ENCODE measurements around the gene CTSO. TPM values are rescaled to one million over a fixed set of nuclear protein-coding genes. Genes with fewer than 3 reads are reported as not detected.

Gene CTSO
- total RNA-seq, 1 experiment from 2014 or later: 2.8 TPM

DNA sequence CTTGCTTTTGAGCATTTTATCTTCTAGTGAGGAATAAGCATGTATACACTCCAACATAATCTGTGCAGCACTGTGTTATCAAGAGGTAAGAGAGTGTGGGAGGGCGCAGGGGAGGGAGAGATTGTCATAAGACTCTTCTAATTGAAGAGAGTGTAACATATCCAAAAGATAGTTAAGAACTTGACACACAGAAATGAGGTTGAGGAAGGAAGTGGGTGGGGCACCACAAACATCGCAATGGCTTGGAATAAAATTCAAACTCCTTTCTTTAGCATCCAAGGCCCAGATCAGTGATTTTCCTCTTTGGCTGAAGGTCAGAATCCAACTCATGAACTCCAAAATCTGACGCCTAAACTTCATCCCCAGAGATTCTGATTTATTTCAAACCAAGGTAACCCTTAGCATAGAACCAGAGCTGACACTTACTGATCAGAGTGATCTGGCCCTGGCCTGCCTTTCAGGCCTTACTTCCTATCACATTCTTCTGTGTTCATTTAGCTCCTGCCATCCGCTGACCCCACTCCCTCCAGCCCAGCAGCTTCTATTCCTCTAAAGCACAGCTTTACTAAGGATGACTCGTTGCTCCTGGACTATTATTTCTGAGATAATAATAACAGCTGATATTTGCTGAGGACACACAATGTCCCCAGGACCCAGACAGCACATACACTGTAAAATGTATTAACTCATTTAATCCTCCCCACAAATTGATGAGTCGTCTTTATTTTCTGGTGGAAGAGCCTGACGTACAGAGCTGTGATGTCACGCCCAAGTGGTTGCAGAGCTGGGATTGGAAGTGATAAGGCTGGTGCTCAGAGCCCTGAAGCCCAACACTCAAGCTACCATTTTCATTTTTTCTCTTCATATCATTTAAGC is 10.6 kb upstream of the CTSO start:
- Histone ChIP-seq H3K79me2 (ENCODE audit: low read length) (no peaks in the 10 kb centered on the region), H2AFZ (ENCODE audit: low read length) (no peak overlapping the region), H3K9me3 (ENCODE audit: low read length) (no peaks in the 10 kb centered on the region), H3F3A (ENCODE audit: low read length, unreplicated experiment) (no peaks in the 10 kb centered on the region), H3K4me1 (ENCODE audit: insufficient read depth, low read length) (peaks cover 21% of the 10 kb centered on the region), H3K4me2 (ENCODE audit: low read length) (no peak overlapping the region), H3K9me2 (replicated peaks; ENCODE audit: low read length) (no peaks in the 10 kb centered on the region), H3K9ac (ENCODE audit: low read length) (no peak overlapping the region), H3K4me3 (ENCODE audit: low read length) (no peak overlapping the region), H4K20me1 (ENCODE audit: low read length) (no peaks in the 10 kb centered on the region), H3K36me3 (ENCODE audit: low read depth, low read length) (no peaks in the 10 kb centered on the region), H3K27me3 (ENCODE audit: low read length) (no peaks in the 10 kb centered on the region), H3K27ac (ENCODE audit: low read length) (no peak overlapping the region)
- TF ChIP-seq CTCF (conservative IDR thresholded peaks at IDR 0.05; ENCODE audit: low read depth, low read length): no peak
- no peak for TF ChIP-seq EZH2phosphoT487 (IDR thresholded peaks at IDR 0.05; ENCODE audit: borderline replicate concordance, low read length)
- TF ChIP-seq EZH2 (IDR thresholded peaks at IDR 0.05; ENCODE audit: low read length, unreplicated experiment): no peak
- no peak for DNase-seq
- POLR2A ChIA-PET (ENCODE audit: unreplicated experiment): no interaction called here
- intact Hi-C loops (cut with micrococcal nuclease): loop anchor here (10.0 kb wide), 1 partner anchor 181 kb away; no protein-coding TSS in a partner anchor
- CTCF ChIA-PET: no interaction called here
- no peak for ATAC-seq
- BruUV-seq (replicated peaks): no TSS peak

DNA sequence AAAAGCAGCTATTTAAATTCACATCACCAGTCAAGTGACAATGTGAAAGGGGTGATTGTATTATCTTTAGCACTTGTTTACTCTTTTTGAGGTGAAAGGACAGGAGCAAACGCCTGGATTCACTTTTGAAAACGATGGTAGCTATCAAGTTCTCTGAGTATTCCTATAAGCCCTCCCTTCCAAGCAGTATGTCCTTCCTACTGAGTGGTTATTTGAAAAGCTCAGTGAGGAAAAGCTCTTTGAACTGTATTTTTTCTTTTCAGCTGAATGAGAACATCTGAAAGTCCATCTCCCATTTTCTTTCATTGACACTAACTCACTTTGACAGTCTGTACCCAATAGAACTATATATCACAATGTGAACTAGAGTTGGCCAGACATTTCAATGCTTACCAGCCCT is 9.1 kb upstream of the CTSO start:
- POLR2A ChIA-PET (ENCODE audit: unreplicated experiment): no interaction called here
- Histone ChIP-seq H3K9me2 (replicated peaks; ENCODE audit: low read length) (no peaks in the 10 kb centered on the region), H3K36me3 (ENCODE audit: low read depth, low read length) (no peaks in the 10 kb centered on the region), H3K9me3 (ENCODE audit: low read length) (no peaks in the 10 kb centered on the region), H3K4me1 (ENCODE audit: insufficient read depth, low read length) (peaks cover 21% of the 10 kb centered on the region), H3K79me2 (ENCODE audit: low read length) (no peaks in the 10 kb centered on the region), H2AFZ (ENCODE audit: low read length) (peak overlapping the region; percentile 48; the same call in 1 of the 2 replicates), H3K4me2 (ENCODE audit: low read length) (peak overlapping the region; percentile 53; the same call in 1 of the 2 replicates), H4K20me1 (ENCODE audit: low read length) (no peaks in the 10 kb centered on the region), H3K9ac (ENCODE audit: low read length) (peak overlapping the region; percentile 47), H3K27ac (ENCODE audit: low read length) (peak overlapping the region; percentile 87), H3F3A (ENCODE audit: low read length, unreplicated experiment) (no peaks in the 10 kb centered on the region), H3K27me3 (ENCODE audit: low read length) (no peaks in the 10 kb centered on the region), H3K4me3 (ENCODE audit: low read length) (peak overlapping the region; percentile 22; the same call in 1 of the 2 replicates)
- CTCF ChIA-PET: interaction anchor here (0.6 kb wide), 1 partner anchor 475 kb away, joined by 3 read pairs; no protein-coding TSS in a partner anchor
- intact Hi-C loops (cut with micrococcal nuclease): loop anchor here (10.0 kb wide), 1 partner anchor 182 kb away; no protein-coding TSS in a partner anchor
- no peak for ATAC-seq
- no TSS peak for BruUV-seq (replicated peaks)
- DNase-seq: no peak
- TF ChIP-seq CTCF (conservative IDR thresholded peaks at IDR 0.05; ENCODE audit: low read depth, low read length): no peak
- TF ChIP-seq EZH2 (IDR thresholded peaks at IDR 0.05; ENCODE audit: low read length, unreplicated experiment): no peak
- TF ChIP-seq EZH2phosphoT487 (IDR thresholded peaks at IDR 0.05; ENCODE audit: borderline replicate concordance, low read length): no peak

- peaks cover 21% of the 10 kb centered on the region for H3K4me1 ChIP-seq (ENCODE audit: insufficient read depth, low read length)
- no peak overlapping the region for H2AFZ ChIP-seq (ENCODE audit: low read length)
- no peaks in the 10 kb centered on the region for H3K9me2 ChIP-seq (replicated peaks; ENCODE audit: low read length)
- no peaks in the 10 kb centered on the region for H4K20me1 ChIP-seq (ENCODE audit: low read length)
- H3K27me3 ChIP-seq (ENCODE audit: low read length): no peaks in the 10 kb centered on the region
- DNase-seq: no peak
- no peaks in the 10 kb centered on the region for H3K36me3 ChIP-seq (ENCODE audit: low read depth, low read length)
- POLR2A ChIA-PET (ENCODE audit: unreplicated experiment): no interaction called here
- H3K4me2 ChIP-seq (ENCODE audit: low read length): peak overlapping the region; percentile 53
- H3K79me2 ChIP-seq (ENCODE audit: low read length): no peaks in the 10 kb centered on the region
- no peaks in the 10 kb centered on the region for H3K9me3 ChIP-seq (ENCODE audit: low read length)
- ATAC-seq: no peak
- BruUV-seq (replicated peaks): no TSS peak
- no peak for TF ChIP-seq EZH2phosphoT487 (IDR thresholded peaks at IDR 0.05; ENCODE audit: borderline replicate concordance, low read length)
- no peak for TF ChIP-seq EZH2 (IDR thresholded peaks at IDR 0.05; ENCODE audit: low read length, unreplicated experiment)
- no peak for TF ChIP-seq CTCF (conservative IDR thresholded peaks at IDR 0.05; ENCODE audit: low read depth, low read length)
- H3F3A ChIP-seq (ENCODE audit: low read length, unreplicated experiment): no peaks in the 10 kb centered on the region
- no peak overlapping the region for H3K9ac ChIP-seq (ENCODE audit: low read length)
- intact Hi-C loops (cut with micrococcal nuclease): loop anchor here (10.0 kb wide), 1 partner anchor 183 kb away; no protein-coding TSS in a partner anchor
- H3K4me3 ChIP-seq (ENCODE audit: low read length): no peak overlapping the region
- peak overlapping the region; percentile 66 for H3K27ac ChIP-seq (ENCODE audit: low read length)
- CTCF ChIA-PET: interaction anchor here (0.5 kb wide), 1 partner anchor 170 kb away, joined by 8 read pairs; no protein-coding TSS in a partner anchor
Observed at GRCh38 chr4:155961575-155961974, 7.9 kb upstream of the CTSO start.

Data from PC-3 (cell line).